Stimulated activated CD4-positive, alpha-beta T cell treated with anti-CD3 and anti-CD28 coated beads, TNF-alpha, amount 100 ng/mL, for 4 hours (primary cell): ENCODE results near the gene CGREF1.
"Not testable (repeated sequence)": the region's sequence is repeated elsewhere in the genome, so short reads cannot be mapped to it uniquely, and the experiment has no call there.

Experiments used
- DNase-seq, 3 experiments: peaks; one replicate each; pipeline ENCODE4 v3.0.0-alpha.2; 2020; ENCODE audit warnings: low read depth in 3 of 3

The CGREF1 gene

GRCh38 chr2:27111392-27112078 is 7.4 kb downstream of the CGREF1 start:
- DNase-seq: not testable (repeated sequence)

GRCh38 chr2:27110603-27111352 is 8.2 kb downstream of the CGREF1 start:
- DNase-seq: not testable (repeated sequence)

- no peak for DNase-seq
These were observed 9.8 kb downstream of the CGREF1 start for GRCh38 chr2:27109083-27109482.

GRCh38 chr2:27108221-27108620 is 10.7 kb downstream of the CGREF1 start:
- DNase-seq: no peak

- no peak for DNase-seq
These were observed 12.9 kb downstream of the CGREF1 start for GRCh38 chr2:27105981-27106380.

- no peak for DNase-seq
These were observed 16.6 kb downstream of the CGREF1 start for GRCh38 chr2:27102329-27102728.

GRCh38 chr2:27100036-27100435 is 18.9 kb downstream of the CGREF1 start:
- DNase-seq: no peak

- DNase-seq: no peak
These were observed 19.5 kb downstream of the CGREF1 start for GRCh38 chr2:27099334-27099955.

- DNase-seq: no peak
These were observed 21.6 kb downstream of the CGREF1 start for GRCh38 chr2:27097341-27097740.

- DNase-seq: no peak
These were observed 22.1 kb downstream of the CGREF1 start for GRCh38 chr2:27096748-27097297.

- DNase-seq: no peak
These were observed 22.9 kb downstream of the CGREF1 start for GRCh38 chr2:27095745-27096651.

GRCh38 chr2:27095427-27095744 is 23.5 kb downstream of the CGREF1 start:
- no peak for DNase-seq

- DNase-seq: no peak
These were observed 24.5 kb downstream of the CGREF1 start for GRCh38 chr2:27094353-27094984.

- DNase-seq: no peak
These were observed 25.2 kb downstream of the CGREF1 start for GRCh38 chr2:27093430-27094352.

GRCh38 chr2:27092696-27093429 is 26.1 kb downstream of the CGREF1 start:
- no peak for DNase-seq

GRCh38 chr2:27091746-27092695 is 26.9 kb downstream of the CGREF1 start:
- DNase-seq: no peak

GRCh38 chr2:27089111-27089954 is 29.6 kb downstream of the CGREF1 start:
- no peak for DNase-seq
